Mesothelial cell of epicardium (in vitro differentiated cells): ENCODE measurements around the gene TTC32. TPM values are rescaled to one million over a fixed set of nuclear protein-coding genes. Genes with fewer than 3 reads are reported as not detected.
"Not testable (repeated sequence)": the region's sequence is repeated elsewhere in the genome, so short reads cannot be mapped to it uniquely, and the experiment has no call there.

ENCODE experiments used
- DNase-seq, 2 experiments: peaks; one replicate each; pipeline ENCODE4 v3.0.0; 2021; ENCODE audit warnings: low spot score in 2 of 2; ENCODE audit not compliant: unreplicated experiment in 2 of 2
- H3K27ac Mint-ChIP-seq: 2 replicates; pipeline ENCODE4 v1.8.0; 2021; ENCODE audit warnings: mixed read lengths
- H3K27me3 Mint-ChIP-seq: 2 replicates; pipeline ENCODE4 v1.8.0; 2021; ENCODE audit warnings: low read depth, mixed read lengths
- H3K36me3 Mint-ChIP-seq: 2 replicates; pipeline ENCODE4 v1.8.0; 2021; ENCODE audit warnings: mixed read lengths
- H3K4me1 Mint-ChIP-seq: 2 replicates; pipeline ENCODE4 v1.8.0; 2021; ENCODE audit warnings: mixed read lengths
- H3K4me3 Mint-ChIP-seq: 2 replicates; pipeline ENCODE4 v1.8.0; 2021; ENCODE audit warnings: mild to moderate bottlenecking, moderate library complexity, mixed read lengths
- H3K9me3 Mint-ChIP-seq: 2 replicates; pipeline ENCODE4 v1.8.0; 2021; ENCODE audit warnings: mixed read lengths
- CTCF ChIP-seq: fragments of 200-600 bp; sonication (generic); IDR thresholded peaks from one replicate; pipeline ENCODE4 v1.5.0; 2021; ENCODE audit warnings: antibody characterized with exemption; ENCODE audit not compliant: unreplicated experiment
- total RNA-seq: library from RNA; stranded (reverse); gene quantifications from 3 replicates; pipeline ENCODE4 v1.2.1, GENCODE V29; 2021

Gene TTC32
- total RNA-seq, 1 donor from 2014 or later: 16.8 TPM

GRCh38 chr2:19881221-19881907 is 20.4 kb downstream of the TTC32 start:
- no peak overlapping the region for H3K27ac Mint-ChIP-seq
- peak in 1 of 2 experiments; percentile 9 for DNase-seq
- peaks cover 9% of the 10 kb centered on the region for H3K27me3 Mint-ChIP-seq
- no peaks in the 10 kb centered on the region for H3K9me3 Mint-ChIP-seq
- no peak overlapping the region for H3K4me3 Mint-ChIP-seq
- no peak for TF ChIP-seq CTCF
- H3K36me3 Mint-ChIP-seq: no peaks in the 10 kb centered on the region
- H3K4me1 Mint-ChIP-seq: no peaks in the 10 kb centered on the region

GRCh38 chr2:19880191-19880590 is 21.6 kb downstream of the TTC32 start:
- not testable (repeated sequence) for H3K9me3 Mint-ChIP-seq, H3K4me3 Mint-ChIP-seq, H3K27me3 Mint-ChIP-seq, H3K27ac Mint-ChIP-seq, H3K36me3 Mint-ChIP-seq, H3K4me1 Mint-ChIP-seq, DNase-seq

GRCh38 chr2:19879120-19879519 is 22.7 kb downstream of the TTC32 start:
- peaks cover 6% of the 10 kb centered on the region for H3K27me3 Mint-ChIP-seq
- no peak overlapping the region for H3K4me3 Mint-ChIP-seq
- DNase-seq: no peak
- no peaks in the 10 kb centered on the region for H3K4me1 Mint-ChIP-seq
- no peaks in the 10 kb centered on the region for H3K9me3 Mint-ChIP-seq
- TF ChIP-seq CTCF: no peak
- no peak overlapping the region for H3K27ac Mint-ChIP-seq
- H3K36me3 Mint-ChIP-seq: no peaks in the 10 kb centered on the region

- TF ChIP-seq CTCF: no peak
- H3K36me3 Mint-ChIP-seq: no peaks in the 10 kb centered on the region
- no peaks in the 10 kb centered on the region for H3K9me3 Mint-ChIP-seq
- DNase-seq: peak in 1 of 2 experiments; percentile 13
- no peak overlapping the region for H3K27ac Mint-ChIP-seq
- no peak overlapping the region for H3K4me3 Mint-ChIP-seq
- no peaks in the 10 kb centered on the region for H3K4me1 Mint-ChIP-seq
- peaks cover 2% of the 10 kb centered on the region for H3K27me3 Mint-ChIP-seq
Measured at GRCh38 chr2:19878268-19879046, 23.3 kb downstream of the TTC32 start.

GRCh38 chr2:19876751-19877150 is 25.0 kb downstream of the TTC32 start:
- Mint-ChIP-seq H3K4me3 (no peak overlapping the region), H3K9me3 (no peaks in the 10 kb centered on the region), H3K4me1 (no peaks in the 10 kb centered on the region), H3K27ac (no peak overlapping the region), H3K36me3 (no peaks in the 10 kb centered on the region), H3K27me3 (peaks cover 2% of the 10 kb centered on the region)
- DNase-seq: no peak
- TF ChIP-seq CTCF: no peak

GRCh38 chr2:19875280-19875679 is 26.5 kb downstream of the TTC32 start:
- H3K9me3 Mint-ChIP-seq: no peaks in the 10 kb centered on the region
- H3K36me3 Mint-ChIP-seq: no peaks in the 10 kb centered on the region
- no peak overlapping the region for H3K27ac Mint-ChIP-seq
- H3K4me1 Mint-ChIP-seq: no peaks in the 10 kb centered on the region
- H3K27me3 Mint-ChIP-seq: no peaks in the 10 kb centered on the region
- no peak for DNase-seq
- no peak for TF ChIP-seq CTCF
- H3K4me3 Mint-ChIP-seq: no peak overlapping the region
